WTC11 (cell line): ENCODE measurements around the gene STYK1. TPM values are rescaled to one million over a fixed set of nuclear protein-coding genes. Genes with fewer than 3 reads are reported as not detected.

Source experiments
- ATAC-seq: fragments of 200-7000 bp; cut with Tn5 transposase; 2 replicates; pipeline ENCODE4 v1.10.0; 2021; ENCODE audit warnings: mild to moderate bottlenecking, moderate library complexity
- CTCF ChIA-PET: fragments of 300-600 bp; sonication (Branson Sonifier 250); formaldehyde crosslinking; loops from one replicate; lab custom pipeline; 2021; ENCODE audit warnings: antibody characterized with exemption; lab: Charles Lee
- POLR2A ChIA-PET: fragments of 350-600 bp; sonication (Branson Sonifier 250); formaldehyde crosslinking; loops from one replicate; lab custom pipeline; 2021; ENCODE audit warnings: antibody characterized with exemption; lab: Charles Lee
- DNase-seq: peaks from one replicate; pipeline ENCODE4 v3.0.0; 2021; ENCODE audit warnings: low spot score
- H3K27ac Mint-ChIP-seq: 2 replicates; pipeline ENCODE4 v1.8.0; 2021; ENCODE audit warnings: mixed read lengths
- H3K27me3 Mint-ChIP-seq: 2 replicates; pipeline ENCODE4 v1.8.0; 2021; ENCODE audit warnings: low read depth, mild to moderate bottlenecking, moderate library complexity, mixed read lengths
- H3K36me3 Mint-ChIP-seq: 2 replicates; pipeline ENCODE4 v1.8.0; 2021; ENCODE audit warnings: mixed read lengths
- H3K4me1 Mint-ChIP-seq: 2 replicates; pipeline ENCODE4 v1.8.0; 2022; ENCODE audit warnings: mixed read lengths
- H3K4me3 Mint-ChIP-seq: 2 replicates; pipeline ENCODE4 v1.8.0; 2021; ENCODE audit warnings: mild to moderate bottlenecking, moderate library complexity, mixed read lengths
- H3K9me3 Mint-ChIP-seq: 2 replicates; pipeline ENCODE4 v1.8.0; 2021; ENCODE audit warnings: mixed read lengths
- ARID4B ChIP-seq: sonication (generic); formaldehyde crosslinking; IDR thresholded peaks from 2 replicates; pipeline ENCODE4 v1.8.0; 2023; ENCODE audit warnings: missing genetic modification reagents, mild to moderate bottlenecking, borderline replicate concordance
- ATF1 ChIP-seq: sonication (generic); formaldehyde crosslinking; IDR thresholded peaks from 2 replicates; pipeline ENCODE4 v1.8.1; 2023; ENCODE audit warnings: mild to moderate bottlenecking, moderate library complexity, missing genetic modification reagents
- ATF6 ChIP-seq: sonication (generic); formaldehyde crosslinking; IDR thresholded peaks from 2 replicates; pipeline ENCODE4 v1.8.1; 2023; ENCODE audit warnings: mild to moderate bottlenecking, missing genetic modification reagents
- CBFB ChIP-seq: sonication (generic); formaldehyde crosslinking; IDR thresholded peaks from 2 replicates; pipeline ENCODE4 v1.8.1; 2022; ENCODE audit warnings: mild to moderate bottlenecking, low read depth, missing genetic modification reagents
- CTCF ChIP-seq: fragments of 200-600 bp; IDR thresholded peaks from 2 replicates; pipeline ENCODE4 v1.8.0; 2022; ENCODE audit warnings: antibody characterized with exemption
- FOXK1 ChIP-seq: sonication (generic); formaldehyde crosslinking; IDR thresholded peaks from 2 replicates; pipeline ENCODE4 v1.8.0; 2022; ENCODE audit warnings: mild to moderate bottlenecking, moderate library complexity, missing genetic modification reagents
- HMGA2 ChIP-seq: fragments of 250-450 bp; sonication (Bioruptor Pico); IDR thresholded peaks from 2 replicates; pipeline ENCODE4 v1.4.0; 2021; ENCODE audit warnings: mild to moderate bottlenecking, moderate library complexity
- IRF1 ChIP-seq: sonication (generic); formaldehyde crosslinking; IDR thresholded peaks from 2 replicates; pipeline ENCODE4 v1.8.0; 2023; ENCODE audit warnings: missing genetic modification reagents
- MYBL2 ChIP-seq: sonication (generic); formaldehyde crosslinking; IDR thresholded peaks from 2 replicates; pipeline ENCODE4 v1.8.1; 2023; ENCODE audit warnings: mild to moderate bottlenecking, moderate library complexity, missing genetic modification reagents
- SMAD4 ChIP-seq: sonication (generic); formaldehyde crosslinking; IDR thresholded peaks from 2 replicates; pipeline ENCODE4 v1.8.0; 2022; ENCODE audit warnings: mild to moderate bottlenecking, missing genetic modification reagents
- SOX15 ChIP-seq: fragments of 250-450 bp; sonication (Bioruptor Pico); IDR thresholded peaks from 2 replicates; pipeline ENCODE4 v1.9.0; 2021; ENCODE audit warnings: mild to moderate bottlenecking
- SP1 ChIP-seq: sonication (generic); formaldehyde crosslinking; conservative IDR thresholded peaks from 2 replicates; pipeline ENCODE4 v1.8.1; 2022; ENCODE audit warnings: missing genetic modification reagents
- STAT6 ChIP-seq: sonication (generic); formaldehyde crosslinking; conservative IDR thresholded peaks from 2 replicates; pipeline ENCODE4 v1.8.1; 2023; ENCODE audit warnings: mild to moderate bottlenecking, low read depth, missing genetic modification reagents, moderate library complexity
- TP53 ChIP-seq: sonication (generic); formaldehyde crosslinking; IDR thresholded peaks from 2 replicates; pipeline ENCODE4 v1.8.1; 2023; ENCODE audit warnings: mild to moderate bottlenecking, missing genetic modification reagents
- USF1 ChIP-seq: sonication (generic); formaldehyde crosslinking; IDR thresholded peaks from 2 replicates; pipeline ENCODE4 v1.8.0; 2022; ENCODE audit warnings: mild to moderate bottlenecking, missing genetic modification reagents
- ZNF219 ChIP-seq: sonication (generic); formaldehyde crosslinking; IDR thresholded peaks from 2 replicates; pipeline ENCODE4 v1.8.0; 2023; ENCODE audit warnings: missing genetic modification reagents, mild to moderate bottlenecking, borderline replicate concordance
- ZNF263 ChIP-seq: sonication (generic); formaldehyde crosslinking; IDR thresholded peaks from 2 replicates; pipeline ENCODE4 v1.8.1; 2022; ENCODE audit warnings: low read depth, mild to moderate bottlenecking, moderate library complexity, missing genetic modification reagents
- ZNF281 ChIP-seq: sonication (generic); formaldehyde crosslinking; IDR thresholded peaks from 2 replicates; pipeline ENCODE4 v1.8.0; 2023; ENCODE audit warnings: mild to moderate bottlenecking, missing genetic modification reagents
- ZNF416 ChIP-seq: fragments of 250-450 bp; sonication (Bioruptor Pico); IDR thresholded peaks from 2 replicates; pipeline ENCODE4 v1.9.0; 2021; ENCODE audit warnings: mild to moderate bottlenecking, inconsistent platforms
- ZNF423 ChIP-seq: fragments of 250-450 bp; sonication (Bioruptor Pico); IDR thresholded peaks from 2 replicates; pipeline ENCODE4 v2.1.2; 2022; ENCODE audit warnings: mild to moderate bottlenecking, moderate library complexity
- total RNA-seq: library from RNA; stranded (reverse); gene quantifications from 3 replicates; pipeline ENCODE4 v1.2.3, GENCODE V29; 2021

Gene STYK1
- total RNA-seq, 1 experiment from 2014 or later = 1.6 TPM

GRCh38 chr12:10636611-10637010 is 37.2 kb downstream of the STYK1 start:
- no peaks in the 10 kb centered on the region for H3K36me3 Mint-ChIP-seq
- TF ChIP-seq SP1 = no peak
- no peak for TF ChIP-seq ZNF423 (CRISPR knock-in tag)
- TF ChIP-seq HMGA2 (CRISPR knock-in tag) = no peak
- no peak for TF ChIP-seq ATF1 (CRISPR knock-in tag)
- no peak for TF ChIP-seq ATF6 (CRISPR knock-in tag)
- TF ChIP-seq, all 79 proteins: peak for 0
- ATAC-seq (peak; percentile 79), DNase-seq (no peak)
- Mint-ChIP-seq H3K4me3 (peak overlapping the region; percentile 2; the same call in 1 of the 2 replicates), H3K27me3 (no peaks in the 10 kb centered on the region), H3K4me1 (peaks cover 11% of the 10 kb centered on the region), H3K27ac (no peak overlapping the region; the same call in 1 of the 2 replicates), H3K9me3 (no peaks in the 10 kb centered on the region)
- ChIA-PET CTCF (no interaction called here), POLR2A (no interaction called here)

- DNase-seq (no peak), ATAC-seq (no peak)
- POLR2A ChIA-PET = no interaction called here
- no peak overlapping the region; the same call in 1 of the 2 replicates for H3K27ac Mint-ChIP-seq
- CTCF ChIA-PET = no interaction called here
- H3K27me3 Mint-ChIP-seq = no peaks in the 10 kb centered on the region
- no peaks in the 10 kb centered on the region for H3K9me3 Mint-ChIP-seq
- no peaks in the 10 kb centered on the region for H3K36me3 Mint-ChIP-seq
- no peak overlapping the region for H3K4me3 Mint-ChIP-seq
- peaks cover 11% of the 10 kb centered on the region for H3K4me1 Mint-ChIP-seq
- TF ChIP-seq HMGA2 (CRISPR knock-in tag) = no peak
- TF ChIP-seq FOXK1 = no peak
- TF ChIP-seq ZNF281 (CRISPR knock-in tag) = no peak
- no peak for TF ChIP-seq CBFB (CRISPR knock-in tag)
- no peak for TF ChIP-seq ATF1 (CRISPR knock-in tag)
- no peak for TF ChIP-seq ARID4B (CRISPR knock-in tag)
- TF ChIP-seq MYBL2 (CRISPR knock-in tag) = no peak
- no peak for TF ChIP-seq ZNF416 (CRISPR knock-in tag)
- no peak for TF ChIP-seq TP53
- TF ChIP-seq USF1 (CRISPR knock-in tag) = no peak
- no peak for TF ChIP-seq STAT6 (CRISPR knock-in tag)
- no peak for TF ChIP-seq ZNF263 (CRISPR knock-in tag)
- no peak for TF ChIP-seq ZNF219 (CRISPR knock-in tag)
- TF ChIP-seq IRF1 (CRISPR knock-in tag) = no peak
- TF ChIP-seq CTCF = no peak
- TF ChIP-seq SMAD4 = no peak
- no peak for TF ChIP-seq SOX15 (CRISPR knock-in tag)
Measured at GRCh38 chr12:10636124-10636523, 37.7 kb downstream of the STYK1 start.
